Tibial artery (tissue), 4 donors: ENCODE results near the gene SLC6A15.

Experiments
- DNase-seq, 2 donors: peaks; one replicate each; pipeline ENCODE4 v3.0.0-alpha.2; 2019
- H3K27ac ChIP-seq, 2 donors: fragments of 200-600 bp; sonication (generic) in 1 of 2; 1 replicate in 1 of 2; 2 replicates in 1 of 2; pipeline ENCODE4 v1.5.1; 2018 to 2019; ENCODE audit warnings: mild to moderate bottlenecking in 1 of 2
- H3K27me3 ChIP-seq, 2 donors: fragments of 200-600 bp; sonication (generic) in 1 of 2; one replicate each; pipeline versions ENCODE4 v1.5.1 to v1.6.0; 2016 to 2019
- H3K36me3 ChIP-seq, 3 donors: fragments of 200-600 bp; sonication (generic) in 2 of 3; one replicate each; pipeline ENCODE4 v1.5.1; 2016 to 2019; ENCODE audit warnings: mild to moderate bottlenecking in 2 of 3
- H3K4me1 ChIP-seq, 4 donors: fragments of 200-600 bp; sonication (generic) in 2 of 4; 1 replicate in 3 of 4; 2 replicates in 1 of 4; pipeline ENCODE4 v1.5.1; 2016 to 2019
- H3K4me3 ChIP-seq, 2 donors: fragments of 200-600 bp; sonication (generic) in 1 of 2; 1 replicate in 1 of 2; 2 replicates in 1 of 2; pipeline ENCODE4 v1.5.1; 2018 to 2019; ENCODE audit warnings: mild to moderate bottlenecking in 2 of 2
- H3K9me3 ChIP-seq, 3 donors: fragments of 200-600 bp; sonication (generic) in 1 of 3; one replicate each; pipeline ENCODE4 v1.5.1; 2016 to 2019
- intact Hi-C: fragments of 100-400 bp; cut with DNase I; formaldehyde crosslinking; loops from one replicate; pipeline ENCODE4 v1.15.0; 2023; ENCODE audit warnings: low total_unique reads
- TF ChIP-seq, protein P1 (sequence below), 2 experiments: fragments of 200-600 bp in 1 of 2; fragments of 450-650 bp in 1 of 2; IDR thresholded peaks; one replicate each; pipeline ENCODE4 v1.5.1; 2017 to 2019; ENCODE audit warnings: antibody characterized with exemption in 2 of 2, mild to moderate bottlenecking in 1 of 2, moderate library complexity in 1 of 2

The SLC6A15 gene

DNA sequence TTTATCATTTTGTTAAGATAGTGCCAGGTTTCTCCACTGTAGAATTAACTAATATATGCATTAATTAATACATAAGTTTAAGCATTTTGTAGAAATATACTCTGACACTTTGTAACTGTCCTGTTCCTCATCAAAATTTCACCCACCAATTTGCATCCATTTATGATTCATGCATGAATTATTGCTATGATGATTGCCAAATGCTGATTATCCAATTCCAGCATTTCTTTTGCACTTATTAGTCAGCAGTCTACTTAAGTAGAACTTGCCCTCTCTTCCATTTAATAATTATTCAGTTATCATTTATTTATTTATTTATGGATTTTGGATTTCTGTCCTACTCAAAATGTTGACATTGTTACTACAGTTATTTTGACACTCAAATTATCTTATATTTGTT, 72.2 kb downstream of the SLC6A15 start:
- Histone ChIP-seq H3K36me3 (no peaks in the 10 kb centered on the region), H3K27me3 (no peaks in the 10 kb centered on the region), H3K4me1 (no peaks in the 10 kb centered on the region), H3K4me3 (no peak overlapping the region), H3K27ac (no peak overlapping the region), H3K9me3 (no peaks in the 10 kb centered on the region)
- DNase-seq = no peak
- intact Hi-C loops = no loop called here
- TF ChIP-seq, protein P1, sequence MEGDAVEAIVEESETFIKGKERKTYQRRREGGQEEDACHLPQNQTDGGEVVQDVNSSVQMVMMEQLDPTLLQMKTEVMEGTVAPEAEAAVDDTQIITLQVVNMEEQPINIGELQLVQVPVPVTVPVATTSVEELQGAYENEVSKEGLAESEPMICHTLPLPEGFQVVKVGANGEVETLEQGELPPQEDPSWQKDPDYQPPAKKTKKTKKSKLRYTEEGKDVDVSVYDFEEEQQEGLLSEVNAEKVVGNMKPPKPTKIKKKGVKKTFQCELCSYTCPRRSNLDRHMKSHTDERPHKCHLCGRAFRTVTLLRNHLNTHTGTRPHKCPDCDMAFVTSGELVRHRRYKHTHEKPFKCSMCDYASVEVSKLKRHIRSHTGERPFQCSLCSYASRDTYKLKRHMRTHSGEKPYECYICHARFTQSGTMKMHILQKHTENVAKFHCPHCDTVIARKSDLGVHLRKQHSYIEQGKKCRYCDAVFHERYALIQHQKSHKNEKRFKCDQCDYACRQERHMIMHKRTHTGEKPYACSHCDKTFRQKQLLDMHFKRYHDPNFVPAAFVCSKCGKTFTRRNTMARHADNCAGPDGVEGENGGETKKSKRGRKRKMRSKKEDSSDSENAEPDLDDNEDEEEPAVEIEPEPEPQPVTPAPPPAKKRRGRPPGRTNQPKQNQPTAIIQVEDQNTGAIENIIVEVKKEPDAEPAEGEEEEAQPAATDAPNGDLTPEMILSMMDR (IDR thresholded peaks at IDR 0.05) = no peak

DNA sequence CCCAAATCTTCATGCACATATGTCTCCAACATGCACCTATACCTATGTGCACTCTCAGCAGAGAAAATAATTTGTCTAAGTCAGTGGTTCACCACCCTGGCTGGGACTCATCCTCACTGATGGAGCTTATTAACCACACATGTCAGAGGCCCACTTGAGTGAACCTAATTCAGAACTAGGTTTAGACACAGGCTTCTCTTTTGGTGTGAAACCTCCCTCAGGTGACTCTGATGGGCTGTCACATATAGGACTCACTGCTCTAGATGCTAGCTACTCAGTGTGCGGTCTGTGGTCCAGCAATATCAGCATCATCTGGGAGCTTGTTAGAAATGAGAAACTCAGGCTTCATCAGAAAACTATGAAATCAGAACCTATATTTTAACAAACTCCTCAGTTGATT, 85.7 kb downstream of the SLC6A15 start:
- no peak overlapping the region for H3K27ac ChIP-seq
- TF ChIP-seq, protein P1 (IDR thresholded peaks at IDR 0.05) = no peak

DNA sequence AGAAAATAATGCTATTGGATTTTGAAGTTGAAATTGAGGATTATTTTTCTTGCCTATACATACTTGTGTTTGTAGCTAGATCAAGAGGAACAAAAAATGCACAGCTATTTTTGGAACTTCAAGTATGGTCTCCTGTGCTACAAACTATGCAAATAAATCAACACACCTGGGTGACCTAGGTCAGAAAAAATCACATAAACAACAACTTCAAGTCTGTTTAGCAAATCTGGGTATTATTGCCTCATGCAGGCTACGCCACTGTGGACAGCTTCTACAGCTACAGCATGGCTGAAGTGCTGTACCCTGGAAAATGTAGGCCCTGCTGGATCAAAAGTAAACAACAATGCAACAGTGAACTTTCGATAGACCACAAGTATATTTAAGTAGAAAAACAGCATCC, 87.5 kb downstream of the SLC6A15 start:
- Histone ChIP-seq H3K4me3 (no peak overlapping the region), H3K27me3 (no peaks in the 10 kb centered on the region), H3K9me3 (no peaks in the 10 kb centered on the region), H3K36me3 (no peaks in the 10 kb centered on the region), H3K4me1 (no peaks in the 10 kb centered on the region), H3K27ac (no peak overlapping the region)
- intact Hi-C loops = no loop called here
- TF ChIP-seq, protein P1 (IDR thresholded peaks at IDR 0.05) = no peak
- no peak for DNase-seq

More for the DNA sequence above, 85.7 kb downstream of the SLC6A15 start:
- DNase-seq = no peak
- Histone ChIP-seq H3K36me3 (no peaks in the 10 kb centered on the region), H3K4me3 (no peak overlapping the region), H3K27me3 (no peaks in the 10 kb centered on the region), H3K4me1 (no peaks in the 10 kb centered on the region), H3K9me3 (no peaks in the 10 kb centered on the region)
- intact Hi-C loops = no loop called here

DNA sequence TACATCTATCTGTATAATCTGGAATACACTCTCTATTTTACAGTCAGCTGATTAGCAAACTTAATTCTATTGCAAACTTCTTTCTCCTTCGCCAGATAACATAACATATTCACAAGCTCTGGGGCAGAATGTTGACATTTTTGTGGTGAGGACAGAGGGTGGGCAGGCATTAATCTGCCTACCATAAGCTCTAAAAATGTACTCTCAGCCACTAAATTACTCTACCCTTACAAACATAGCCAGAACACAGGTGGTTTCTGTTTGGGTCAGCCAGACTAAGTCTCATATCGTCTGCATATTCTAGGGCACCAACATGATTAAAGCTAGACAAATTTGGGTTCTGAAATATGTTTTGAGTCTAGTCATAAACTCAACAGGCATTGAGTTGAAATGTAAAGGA, 90.1 kb downstream of the SLC6A15 start:
- intact Hi-C loops = no loop called here
- Histone ChIP-seq H3K4me3 (no peak overlapping the region), H3K4me1 (no peaks in the 10 kb centered on the region), H3K9me3 (no peaks in the 10 kb centered on the region), H3K27me3 (no peaks in the 10 kb centered on the region), H3K27ac (no peak overlapping the region), H3K36me3 (no peaks in the 10 kb centered on the region)
- TF ChIP-seq, protein P1 (IDR thresholded peaks at IDR 0.05) = no peak
- no peak for DNase-seq

DNA sequence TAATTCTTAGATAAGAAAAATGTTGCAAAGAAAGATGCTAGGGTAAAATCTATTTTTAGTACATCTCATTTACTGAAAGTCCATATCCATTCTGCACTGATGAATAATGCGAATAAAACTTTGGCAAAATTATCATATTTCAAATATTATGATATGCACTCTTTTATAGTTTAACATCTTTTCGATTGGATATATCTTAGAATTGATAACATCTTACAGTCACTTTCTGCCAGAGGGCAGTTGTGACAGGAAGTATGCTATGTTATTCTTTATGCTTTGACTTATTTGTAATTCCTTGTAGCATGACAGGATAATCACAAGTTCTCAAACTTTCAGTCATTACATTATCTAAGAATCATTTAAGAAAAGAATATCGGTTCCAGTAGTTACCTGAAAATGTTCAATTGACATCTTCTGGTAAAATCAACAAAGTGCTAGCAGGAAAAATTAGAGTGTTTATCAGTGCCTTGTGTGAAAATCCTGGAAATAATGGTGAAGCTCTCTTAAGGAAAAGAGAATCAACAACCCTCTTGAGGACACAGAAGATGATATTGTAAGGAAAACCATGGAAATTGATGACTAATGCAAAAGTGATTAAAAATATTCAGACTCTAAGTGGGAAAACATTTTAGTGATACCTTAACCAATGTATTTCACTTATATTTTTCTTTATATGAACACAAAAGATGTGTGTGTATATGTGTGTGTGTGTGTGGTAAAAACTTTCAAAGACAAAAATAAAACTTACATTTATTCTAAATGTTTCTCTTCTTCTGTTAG, 95.5 kb downstream of the SLC6A15 start:
- TF ChIP-seq, protein P1 (IDR thresholded peaks at IDR 0.05) = no peak
- H3K36me3 ChIP-seq = no peaks in the 10 kb centered on the region

More for the DNA sequence above, 95.5 kb downstream of the SLC6A15 start:
- Histone ChIP-seq H3K4me3 (no peak overlapping the region), H3K27me3 (no peaks in the 10 kb centered on the region), H3K27ac (no peak overlapping the region), H3K4me1 (no peaks in the 10 kb centered on the region), H3K9me3 (no peaks in the 10 kb centered on the region)
- no peak for DNase-seq
- intact Hi-C loops = no loop called here
